HepG2 (cell line): ENCODE measurements around the gene LYZ. TPM values are rescaled to one million over a fixed set of nuclear protein-coding genes. Genes with fewer than 3 reads are reported as not detected.
A peak's percentile ranks its signal among the peaks of the same experiment; 100 is the strongest.

Source experiments
- ATF4 ChIP-seq, 2 experiments: fragments of 450-650 bp in 1 of 2; sonication (generic) in 1 of 2; formaldehyde crosslinking; IDR thresholded peaks; 2 replicates each; pipeline versions ENCODE4 v1.5.0 to v1.8.0; 2020 to 2022; ENCODE audit warnings: mild to moderate bottlenecking in 1 of 2, missing genetic modification reagents in 1 of 2
- CEBPG ChIP-seq: IDR thresholded peaks from 2 replicates; pipeline ENCODE4 v1.6.1; 2016
- FOXK1 ChIP-seq: sonication (generic); formaldehyde crosslinking; IDR thresholded peaks from 2 replicates; pipeline ENCODE4 v1.4.0; 2020; ENCODE audit warnings: low read depth, missing genetic modification reagents, borderline replicate concordance
- GATAD2A ChIP-seq: IDR thresholded peaks from 2 replicates; pipeline ENCODE4 v1.6.1; 2016
- HNRNPH1 ChIP-seq: fragments of 200-400 bp; formaldehyde crosslinking; optimal IDR thresholded peaks from 2 replicates; pipeline ENCODE3; 2017; ENCODE audit warnings: mild to moderate bottlenecking, low read depth, low read length
- ISL2 ChIP-seq: sonication (generic); formaldehyde crosslinking; IDR thresholded peaks from 2 replicates; pipeline ENCODE4 v1.5.0; 2020; ENCODE audit warnings: missing genetic modification reagents
- KLF16 ChIP-seq, 2 experiments: sonication (generic) in 1 of 2; formaldehyde crosslinking in 1 of 2; IDR thresholded peaks; 2 replicates each; pipeline versions ENCODE4 v1.6.1 to v1.8.0; 2016 to 2023; ENCODE audit warnings: missing genetic modification reagents in 2 of 2, missing compliant biosample characterization in 1 of 2
- PAWR ChIP-seq: sonication (generic); formaldehyde crosslinking; IDR thresholded peaks from 2 replicates; pipeline ENCODE4 v1.4.0; 2020; ENCODE audit warnings: missing genetic modification reagents, mild to moderate bottlenecking, borderline replicate concordance
- POGK ChIP-seq: sonication (generic); formaldehyde crosslinking; conservative IDR thresholded peaks from 2 replicates; pipeline ENCODE4 v1.8.0; 2022; ENCODE audit warnings: mild to moderate bottlenecking, moderate library complexity, missing genetic modification reagents
- RBFOX2 ChIP-seq: fragments of 200-400 bp; formaldehyde crosslinking; IDR thresholded peaks from 2 replicates; pipeline ENCODE4 v1.6.1; 2017; ENCODE audit warnings: low read depth, mild to moderate bottlenecking, low read length
- SIX4 ChIP-seq: sonication (generic); formaldehyde crosslinking; IDR thresholded peaks from 2 replicates; pipeline ENCODE4 v1.4.0; 2020; ENCODE audit warnings: missing genetic modification reagents
- SRSF9 ChIP-seq: fragments of 200-400 bp; formaldehyde crosslinking; IDR thresholded peaks from 2 replicates; pipeline ENCODE4 v1.6.1; 2018; ENCODE audit warnings: borderline replicate concordance, mild to moderate bottlenecking, low read depth, low read length; ENCODE audit not compliant: insufficient read depth, poor library complexity, severe bottlenecking
- TRAFD1 ChIP-seq: sonication (generic); formaldehyde crosslinking; IDR thresholded peaks from 2 replicates; pipeline ENCODE4 v1.5.1; 2020; ENCODE audit warnings: missing genetic modification reagents, mild to moderate bottlenecking, borderline replicate concordance
- ZFP91 ChIP-seq: sonication (generic); formaldehyde crosslinking; IDR thresholded peaks from 2 replicates; pipeline ENCODE4 v1.9.0; 2022; ENCODE audit warnings: missing genetic modification reagents, mild to moderate bottlenecking, borderline replicate concordance
- ZHX1 ChIP-seq: sonication (generic); formaldehyde crosslinking; IDR thresholded peaks from 2 replicates; pipeline ENCODE4 v1.8.1; 2022; ENCODE audit warnings: low read depth, mild to moderate bottlenecking, missing genetic modification reagents
- ZNF510 ChIP-seq: sonication (generic); formaldehyde crosslinking; IDR thresholded peaks from 2 replicates; pipeline ENCODE4 v1.4.0; 2020; ENCODE audit warnings: low read depth, mild to moderate bottlenecking, missing genetic modification reagents
- ZNF607 ChIP-seq: sonication (generic); formaldehyde crosslinking; IDR thresholded peaks from 2 replicates; pipeline ENCODE4 v1.5.1; 2020; ENCODE audit warnings: missing genetic modification reagents, mild to moderate bottlenecking, borderline replicate concordance
- ZNF674 ChIP-seq: sonication (generic); formaldehyde crosslinking; IDR thresholded peaks from 2 replicates; pipeline ENCODE4 v1.5.0; 2020; ENCODE audit warnings: low read depth, mild to moderate bottlenecking, missing genetic modification reagents
- ZNF781 ChIP-seq: sonication (generic); formaldehyde crosslinking; IDR thresholded peaks from 2 replicates; pipeline ENCODE4 v1.5.1; 2020; ENCODE audit warnings: borderline replicate concordance, mild to moderate bottlenecking, missing genetic modification reagents; ENCODE audit errors: not compliant biosample characterization
- polyA plus RNA-seq, 8 experiments: library from polyadenylated mRNA; depleted of rRNA in 3 of 8; stranded (reverse) in 7 of 8; unstranded in 1 of 8; fragments of >200 nt; fragmentation: Illumina TruSeq in 4 of 8; extraction: Trizol in 4 of 8; gene quantifications; 2 replicates each; pipeline versions ENCODE4 v1.2.1 to v1.2.3, GENCODE V29; 2011 to 2016; ENCODE audit warnings: low read depth in 4 of 8, missing spikeins in 1 of 8, mixed read lengths in 1 of 8; ENCODE audit not compliant: insufficient read depth in 1 of 8
- total RNA-seq, 5 experiments: library from RNA; depleted of rRNA; stranded (reverse); fragments of >200 nt; fragmentation: Illumina TruSeq; extraction: Trizol; gene quantifications; 2 replicates each; pipeline ENCODE4 v1.2.3, GENCODE V29; 2016; ENCODE audit warnings: low read depth in 1 of 5

Gene LYZ
- total and polyA plus RNA-seq, 2 of the 13 experiments (the other 11 are each of a cell fraction or from before 2014, with no cell fraction given), result 1,788 to 2,054 TPM

- no peak for TF ChIP-seq SRSF9
- no peak for TF ChIP-seq ZNF674
- no peak for TF ChIP-seq ZHX1 (CRISPR knock-in tag)
- TF ChIP-seq GATAD2A, result peak; percentile 26; the same call in 1 of the 2 replicates
- peak; percentile 25; the same call in 1 of the 2 replicates for TF ChIP-seq ISL2 (CRISPR knock-in tag)
- no peak for TF ChIP-seq POGK (CRISPR knock-in tag)
- TF ChIP-seq FOXK1, result no peak
- TF ChIP-seq ATF4 (CRISPR knock-in tag; IDR thresholded peaks at IDR 0.05), result no peak
- no peak for TF ChIP-seq ZNF510 (CRISPR knock-in tag)
- no peak for TF ChIP-seq ZNF607 (CRISPR knock-in tag)
- TF ChIP-seq SIX4 (CRISPR knock-in tag), result no peak
- TF ChIP-seq HNRNPH1, result no peak
- peak in 1 of 2 experiments; percentile 59; a peak in 1 of 4 replicates for TF ChIP-seq KLF16 (CRISPR knock-in tag; IDR thresholded peaks at IDR 0.05)
- no peak for TF ChIP-seq CEBPG (CRISPR knock-in tag)
- TF ChIP-seq TRAFD1 (CRISPR knock-in tag), result no peak
- TF ChIP-seq ZFP91, result no peak
- TF ChIP-seq ZNF781, result no peak
- TF ChIP-seq RBFOX2, result peak; percentile 83
- no peak for TF ChIP-seq PAWR (CRISPR knock-in tag)
Observed at GRCh38 chr12:69350002-69350626, 1.9 kb downstream of the LYZ start (continued).
